ENCODE results near the gene RRAGC. TPM values are rescaled to one million over a fixed set of nuclear protein-coding genes. Genes with fewer than 3 reads are reported as not detected.

Gene RRAGC
- total and polyA plus RNA-seq, 4 donors, result 20.8 to 33.8 (median 32.4) TPM

- DNase-seq (ENCODE audit: low read depth in 4 of 6, low spot score in 6 of 6), result no peak
- H3K27ac ChIP-seq (ENCODE audit: low read depth, low read length), result no peak overlapping the region
Measured at GRCh38 chr1:38820860-38821259, 38.7 kb downstream of the RRAGC start.

DNA sequence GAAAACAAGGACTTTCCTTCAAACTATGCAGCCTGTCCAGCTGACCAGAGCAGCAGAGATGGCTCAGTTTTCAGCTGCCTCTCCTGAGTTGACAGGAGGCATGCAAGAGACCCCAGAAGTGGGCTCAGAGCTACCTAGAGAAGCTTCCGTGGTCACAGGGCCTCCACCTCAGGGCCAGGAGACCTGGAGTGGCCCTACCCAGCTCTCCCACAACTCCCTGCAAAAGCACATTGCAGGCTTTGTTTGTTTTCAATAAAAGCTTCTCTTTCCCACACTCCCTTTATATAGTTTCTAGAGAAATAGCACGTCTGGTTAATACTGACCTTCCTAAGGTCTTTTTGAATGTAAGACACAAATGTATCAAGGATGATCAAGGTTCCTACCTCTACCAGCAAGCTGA lies 40.1 kb downstream of the RRAGC start:
- WGBS (ENCODE audit: insufficient coverage), result 78% methylated on average over 1 of the region's 2 CpGs
- no peak overlapping the region for H3K27ac ChIP-seq (ENCODE audit: low read depth, low read length)
- H3K36me3 ChIP-seq (ENCODE audit: control insufficient read depth, insufficient read depth, low read length), result no peaks in the 10 kb centered on the region
- H3K4me1 ChIP-seq (ENCODE audit: control insufficient read depth, insufficient read depth, low read length), result peaks cover 38% of the 10 kb centered on the region
- H3K9me3 ChIP-seq (ENCODE audit: control insufficient read depth, insufficient read depth, low read length), result no peaks in the 10 kb centered on the region
- DNase-seq (ENCODE audit: low read depth in 4 of 6, low spot score in 6 of 6), result no peak
- peaks cover 50% of the 10 kb centered on the region for H3K27me3 ChIP-seq (ENCODE audit: control insufficient read depth, insufficient read depth, low read length)
- no peak overlapping the region for H3K4me3 ChIP-seq (ENCODE audit: low read depth, low read length)

More at GRCh38 chr1:38820860-38821259, 38.7 kb downstream of the RRAGC start:
- Histone ChIP-seq H3K4me1 (ENCODE audit: control insufficient read depth, insufficient read depth, low read length) (peaks cover 34% of the 10 kb centered on the region), H3K9me3 (ENCODE audit: control insufficient read depth, insufficient read depth, low read length) (no peaks in the 10 kb centered on the region), H3K4me3 (ENCODE audit: low read depth, low read length) (no peak overlapping the region), H3K36me3 (ENCODE audit: control insufficient read depth, insufficient read depth, low read length) (no peaks in the 10 kb centered on the region), H3K27me3 (ENCODE audit: control insufficient read depth, insufficient read depth, low read length) (peaks cover 38% of the 10 kb centered on the region)
- WGBS (ENCODE audit: insufficient coverage), result 80% methylated on average over 1 of the region's 1 CpG

DNA sequence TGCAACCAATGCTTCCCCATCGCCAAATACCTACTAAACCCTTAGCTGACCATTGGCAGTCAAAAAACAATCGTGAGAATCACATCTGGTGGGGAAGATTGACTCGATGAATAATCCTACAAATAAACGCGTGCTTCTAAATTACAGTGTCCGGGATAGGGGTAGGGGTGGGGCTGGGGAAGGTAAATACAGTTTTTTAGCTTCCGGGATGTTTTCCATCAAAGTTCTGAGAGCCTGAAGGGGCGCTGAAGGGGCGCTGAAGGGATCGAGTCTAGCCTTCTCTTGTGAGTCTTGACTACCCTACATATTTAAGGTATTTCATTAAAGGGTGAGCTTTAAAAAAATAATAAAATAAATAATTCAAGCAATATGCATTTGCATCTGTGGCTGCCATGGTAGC lies 40.5 kb downstream of the RRAGC start:
- Histone ChIP-seq H3K4me1 (ENCODE audit: control insufficient read depth, insufficient read depth, low read length) (peaks cover 38% of the 10 kb centered on the region), H3K27ac (ENCODE audit: low read depth, low read length) (no peak overlapping the region), H3K4me3 (ENCODE audit: low read depth, low read length) (no peak overlapping the region), H3K36me3 (ENCODE audit: control insufficient read depth, insufficient read depth, low read length) (no peaks in the 10 kb centered on the region), H3K9me3 (ENCODE audit: control insufficient read depth, insufficient read depth, low read length) (no peaks in the 10 kb centered on the region), H3K27me3 (ENCODE audit: control insufficient read depth, insufficient read depth, low read length) (peaks cover 53% of the 10 kb centered on the region)
- no CpG with 5 or more reads among the region's 10 CpGs for WGBS (ENCODE audit: insufficient coverage)
- no peak for DNase-seq (ENCODE audit: low read depth in 4 of 6, low spot score in 6 of 6)

GRCh38 chr1:38818175-38818976 lies 41.2 kb downstream of the RRAGC start:
- Histone ChIP-seq H3K27me3 (ENCODE audit: control insufficient read depth, insufficient read depth, low read length) (peaks cover 59% of the 10 kb centered on the region), H3K4me3 (ENCODE audit: low read depth, low read length) (peak overlapping the region; percentile 36), H3K9me3 (ENCODE audit: control insufficient read depth, insufficient read depth, low read length) (no peaks in the 10 kb centered on the region), H3K27ac (ENCODE audit: low read depth, low read length) (no peak overlapping the region), H3K36me3 (ENCODE audit: control insufficient read depth, insufficient read depth, low read length) (no peaks in the 10 kb centered on the region), H3K4me1 (ENCODE audit: control insufficient read depth, insufficient read depth, low read length) (peaks cover 38% of the 10 kb centered on the region)
- DNase-seq (ENCODE audit: low read depth in 4 of 6, low spot score in 6 of 6), result peak in 3 of 6 donors; percentile 53 to 86 (median 76)
- WGBS (ENCODE audit: insufficient coverage), result under 1% methylated on average over 56 of the region's 70 CpGs

- Histone ChIP-seq H3K9me3 (ENCODE audit: control insufficient read depth, insufficient read depth, low read length) (no peaks in the 10 kb centered on the region), H3K27ac (ENCODE audit: low read depth, low read length) (no peak overlapping the region), H3K27me3 (ENCODE audit: control insufficient read depth, insufficient read depth, low read length) (peaks cover 59% of the 10 kb centered on the region), H3K4me3 (ENCODE audit: low read depth, low read length) (peak overlapping the region; percentile 35), H3K4me1 (ENCODE audit: control insufficient read depth, insufficient read depth, low read length) (peaks cover 33% of the 10 kb centered on the region), H3K36me3 (ENCODE audit: control insufficient read depth, insufficient read depth, low read length) (no peaks in the 10 kb centered on the region)
- DNase-seq (ENCODE audit: low read depth in 4 of 6, low spot score in 6 of 6), result no peak
- WGBS (ENCODE audit: insufficient coverage), result 30% methylated on average over 42 of the region's 45 CpGs
Measured at GRCh38 chr1:38817267-38818174, 42.1 kb downstream of the RRAGC start.

DNA sequence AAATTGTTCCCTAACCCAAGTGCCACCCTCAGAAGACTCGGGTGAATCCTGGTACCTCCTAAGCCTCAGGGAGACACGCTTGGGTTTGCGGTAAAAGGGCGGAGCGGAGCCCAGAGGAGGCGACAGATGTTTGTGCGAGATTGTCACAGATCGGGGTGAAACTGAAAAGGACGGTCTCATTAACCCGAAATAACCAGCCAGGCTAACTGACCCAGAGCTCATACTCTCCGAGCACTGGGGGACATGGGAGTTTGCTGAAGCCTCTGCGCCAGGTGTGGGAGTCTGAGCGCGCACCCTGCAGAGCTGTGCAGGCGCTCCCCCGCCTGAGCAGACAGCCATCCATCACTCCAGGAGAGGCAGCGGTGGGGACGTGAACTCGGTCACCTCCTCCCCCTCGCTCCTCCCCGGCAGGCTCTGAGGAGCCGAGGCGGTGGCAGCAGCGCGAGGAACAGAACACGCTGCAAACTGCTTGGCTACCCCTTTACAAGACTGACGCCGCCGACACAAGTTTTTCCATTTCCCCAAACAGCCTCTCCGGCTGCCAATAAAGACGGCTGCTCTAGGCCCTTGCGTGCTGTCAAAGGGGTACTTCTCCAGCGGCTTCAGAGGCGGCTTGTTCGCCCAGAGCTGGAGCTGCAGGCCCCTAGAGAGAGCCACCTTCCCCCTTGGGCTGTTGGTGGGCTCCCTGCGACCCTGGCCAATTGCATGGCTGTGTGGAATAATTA lies 43.5 kb downstream of the RRAGC start:
- peak in 2 of 6 donors; percentile 75 to 80 for DNase-seq (ENCODE audit: low read depth in 4 of 6, low spot score in 6 of 6)
- peaks cover 59% of the 10 kb centered on the region for H3K27me3 ChIP-seq (ENCODE audit: control insufficient read depth, insufficient read depth, low read length)
- WGBS (ENCODE audit: insufficient coverage), result 12% methylated on average over 30 of the region's 36 CpGs
- H3K27ac ChIP-seq (ENCODE audit: low read depth, low read length), result no peak overlapping the region
- no peaks in the 10 kb centered on the region for H3K36me3 ChIP-seq (ENCODE audit: control insufficient read depth, insufficient read depth, low read length)
- H3K9me3 ChIP-seq (ENCODE audit: control insufficient read depth, insufficient read depth, low read length), result no peaks in the 10 kb centered on the region
- no peak overlapping the region for H3K4me3 ChIP-seq (ENCODE audit: low read depth, low read length)
- peaks cover 33% of the 10 kb centered on the region for H3K4me1 ChIP-seq (ENCODE audit: control insufficient read depth, insufficient read depth, low read length)

- Histone ChIP-seq H3K27ac (ENCODE audit: low read depth, low read length) (no peak overlapping the region), H3K36me3 (ENCODE audit: control insufficient read depth, insufficient read depth, low read length) (no peaks in the 10 kb centered on the region), H3K9me3 (ENCODE audit: control insufficient read depth, insufficient read depth, low read length) (no peaks in the 10 kb centered on the region), H3K4me3 (ENCODE audit: low read depth, low read length) (no peak overlapping the region), H3K4me1 (ENCODE audit: control insufficient read depth, insufficient read depth, low read length) (peaks cover 33% of the 10 kb centered on the region), H3K27me3 (ENCODE audit: control insufficient read depth, insufficient read depth, low read length) (peaks cover 61% of the 10 kb centered on the region)
- WGBS (ENCODE audit: insufficient coverage), result no CpG with 5 or more reads among the region's 1 CpG
- no peak for DNase-seq (ENCODE audit: low read depth in 4 of 6, low spot score in 6 of 6)
Measured at GRCh38 chr1:38814984-38815464, 44.5 kb downstream of the RRAGC start.

- Histone ChIP-seq H3K27ac (ENCODE audit: low read depth, low read length) (no peak overlapping the region), H3K4me3 (ENCODE audit: low read depth, low read length) (no peak overlapping the region), H3K4me1 (ENCODE audit: control insufficient read depth, insufficient read depth, low read length) (peaks cover 31% of the 10 kb centered on the region), H3K27me3 (ENCODE audit: control insufficient read depth, insufficient read depth, low read length) (peaks cover 56% of the 10 kb centered on the region), H3K36me3 (ENCODE audit: control insufficient read depth, insufficient read depth, low read length) (no peaks in the 10 kb centered on the region), H3K9me3 (ENCODE audit: control insufficient read depth, insufficient read depth, low read length) (no peaks in the 10 kb centered on the region)
- no CpG with 5 or more reads among the region's 7 CpGs for WGBS (ENCODE audit: insufficient coverage)
- DNase-seq (ENCODE audit: low read depth in 4 of 6, low spot score in 6 of 6), result no peak
Measured at GRCh38 chr1:38814444-38814983, 45.1 kb downstream of the RRAGC start.

DNA sequence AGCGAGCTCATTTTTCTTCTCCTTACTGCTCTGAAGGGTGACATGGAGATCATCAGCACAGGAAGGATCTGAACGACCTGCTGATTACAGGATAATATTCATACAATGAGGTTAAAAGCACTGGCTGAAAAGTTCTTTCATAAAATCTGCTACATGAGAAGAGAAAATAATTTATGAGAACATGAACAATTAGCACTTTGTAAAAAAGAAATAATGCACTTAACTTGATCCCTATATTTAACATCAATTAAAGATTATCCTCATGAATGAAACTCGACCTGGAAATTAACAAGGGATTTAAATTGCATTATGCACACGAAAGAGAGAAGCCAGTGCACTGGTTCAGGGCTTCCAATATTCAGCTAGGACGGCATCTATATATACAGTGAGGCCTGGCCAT lies 46.6 kb downstream of the RRAGC start:
- peaks cover 46% of the 10 kb centered on the region for H3K27me3 ChIP-seq (ENCODE audit: control insufficient read depth, insufficient read depth, low read length)
- no peaks in the 10 kb centered on the region for H3K9me3 ChIP-seq (ENCODE audit: control insufficient read depth, insufficient read depth, low read length)
- H3K4me3 ChIP-seq (ENCODE audit: low read depth, low read length), result no peak overlapping the region
- 58% methylated on average over 3 of the region's 5 CpGs for whole genome bisulfite sequencing (ENCODE audit: insufficient coverage)
- H3K36me3 ChIP-seq (ENCODE audit: control insufficient read depth, insufficient read depth, low read length), result no peaks in the 10 kb centered on the region
- H3K4me1 ChIP-seq (ENCODE audit: control insufficient read depth, insufficient read depth, low read length), result peaks cover 18% of the 10 kb centered on the region
- no peak overlapping the region for H3K27ac ChIP-seq (ENCODE audit: low read depth, low read length)
- no peak for DNase-seq (ENCODE audit: low read depth in 4 of 6, low spot score in 6 of 6)
